GM12878 (cell line): ENCODE results near the gene CPNE6. TPM values are rescaled to one million over a fixed set of nuclear protein-coding genes. Genes with fewer than 3 reads are reported as not detected.

Experiments used
- ATAC-seq: fragments of 200-7000 bp; cut with Tn5 transposase; 3 replicates; pipeline ENCODE4 v1.9.1; 2020; ENCODE audit warnings: mild to moderate bottlenecking, moderate library complexity
- BruUV-seq: library from RNA; stranded (reverse); fragments of 400-500 nt; replicated peaks from 2 replicates; lab custom pipeline; 2021; lab: Mats Ljungman, UMichigan
- CTCF ChIA-PET: fragments of 300-600 bp; sonication (Branson Sonifier 250); formaldehyde crosslinking; extraction: SDS; loops from one replicate; lab custom pipeline; 2021; ENCODE audit warnings: inconsistent platforms; lab: Yijun Ruan, JAX
- POLR2A ChIA-PET: fragments of 350-600 bp; formaldehyde crosslinking; extraction: SDS; loops from one replicate; lab custom pipeline; 2021; ENCODE audit warnings: inconsistent platforms; lab: Charles Lee
- RAD21 ChIA-PET: fragments of 300-600 bp; sonication (Branson Sonifier 250); formaldehyde crosslinking; loops from one replicate; lab custom pipeline; 2023; ENCODE audit warnings: antibody characterized with exemption; ENCODE audit not compliant: unreplicated experiment; lab: Charles Lee
- SMC1A ChIA-PET: fragments of 300-600 bp; sonication (Branson Sonifier 250); formaldehyde crosslinking; loops from one replicate; lab custom pipeline; 2023; ENCODE audit not compliant: unreplicated experiment, uncharacterized antibody; lab: Charles Lee
- DNase-seq: peaks from one replicate; pipeline ENCODE4 v3.0.0-alpha.2; 2011; ENCODE audit warnings: low read depth, low spot score
- FAIRE-seq: peaks from 3 replicates; lab custom pipeline; 2011; peaks lifted over from hg19 to GRCh38; lab: Jason Lieb, UNC
- H2AFZ ChIP-seq: 2 replicates; pipeline ENCODE4 v1.6.0; 2011; ENCODE audit warnings: low read depth, low read length, control low read depth; ENCODE audit not compliant: control insufficient read depth
- H3K27ac ChIP-seq: 2 replicates; pipeline ENCODE4 v1.5.1; 2011; ENCODE audit warnings: control low read depth; ENCODE audit not compliant: control insufficient read depth, insufficient read depth
- H3K27me3 ChIP-seq, 2 experiments: replicated peaks in 1 of 2; 2 replicates each; pipeline versions ENCODE4 v1.6.0 to v1.6.1; 2011; ENCODE audit warnings: low read length in 1 of 2; ENCODE audit not compliant: control insufficient read depth in 2 of 2, insufficient read depth in 2 of 2
- H3K36me3 ChIP-seq, 2 experiments: 2 replicates each; pipeline ENCODE4 v1.5.1; 2011; ENCODE audit warnings: low read length in 1 of 2; ENCODE audit not compliant: control insufficient read depth in 2 of 2, insufficient read depth in 2 of 2
- H3K4me1 ChIP-seq: 2 replicates; pipeline ENCODE4 v1.6.1; 2011; ENCODE audit warnings: mild to moderate bottlenecking, low read length, moderate library complexity, mixed read lengths; ENCODE audit not compliant: control insufficient read depth, insufficient read depth
- H3K4me2 ChIP-seq: 2 replicates; pipeline ENCODE4 v1.6.0; 2011; ENCODE audit warnings: control low read depth; ENCODE audit not compliant: control insufficient read depth, insufficient read depth
- H3K4me3 ChIP-seq: fragments of 200-600 bp; sonication (generic); 2 replicates; pipeline ENCODE4 v1.5.1; 2016
- H3K79me2 ChIP-seq: 2 replicates; pipeline ENCODE4 v1.6.0; 2011; ENCODE audit warnings: low read length; ENCODE audit not compliant: control insufficient read depth, insufficient read depth
- H3K9ac ChIP-seq: 2 replicates; pipeline ENCODE4 v1.8.0; 2011; ENCODE audit warnings: low read length, control low read depth, mixed read lengths; ENCODE audit not compliant: control insufficient read depth, insufficient read depth
- H3K9me3 ChIP-seq: replicated peaks from 3 replicates; pipeline ENCODE4 v1.5.1; 2011; ENCODE audit warnings: mild to moderate bottlenecking, low read length; ENCODE audit not compliant: control insufficient read depth, insufficient read depth
- H4K20me1 ChIP-seq: 2 replicates; pipeline ENCODE4 v1.6.0; 2011; ENCODE audit not compliant: control insufficient read depth, insufficient read depth
- KLF5 ChIP-seq: fragments of 450-650 bp; IDR thresholded peaks from 2 replicates; pipeline ENCODE4 v1.6.1; 2014; ENCODE audit warnings: mild to moderate bottlenecking; ENCODE audit not compliant: partially characterized antibody
- PRDM15 ChIP-seq: fragments of 450-650 bp; formaldehyde crosslinking; IDR thresholded peaks from 2 replicates; pipeline ENCODE4 v1.4.0; 2020; ENCODE audit warnings: mild to moderate bottlenecking, moderate library complexity
- SMAD1 ChIP-seq: fragments of 450-650 bp; IDR thresholded peaks from 2 replicates; pipeline ENCODE4 v1.6.1; 2018; ENCODE audit warnings: mild to moderate bottlenecking, low read depth; ENCODE audit not compliant: partially characterized antibody
- ZBTB4 ChIP-seq: fragments of 450-650 bp; formaldehyde crosslinking; IDR thresholded peaks from 2 replicates; pipeline ENCODE4 v1.4.0; 2022; ENCODE audit warnings: mild to moderate bottlenecking, moderate library complexity
- ZNF24 ChIP-seq: fragments of 450-650 bp; IDR thresholded peaks from 2 replicates; pipeline ENCODE4 v1.6.1; 2017; ENCODE audit warnings: antibody characterized with exemption, mild to moderate bottlenecking
- WGBS: methylation state at CpG from one replicate; pipeline ENCODE4 v1.1.6; 2016; ENCODE audit warnings: low lambda C conversion rate; ENCODE audit not compliant: insufficient replicate concordance, insufficient coverage; ENCODE audit errors: missing lambda C conversion rate; 5-methylcytosine and 5-hydroxymethylcytosine counted together
- in situ Hi-C: fragments of 300-500 bp; cut with MboI; formaldehyde crosslinking; loops from 9 replicates; pipeline ENCODE4 v1.14.3; 2018; ENCODE audit warnings: mixed read lengths
- intact Hi-C: fragments of 100-400 bp; cut with micrococcal nuclease; formaldehyde crosslinking; loops from one replicate; pipeline ENCODE4 v1.14.2; 2022; ENCODE audit not compliant: unreplicated experiment
- polyA plus RNA-seq, 11 experiments: library from polyadenylated mRNA; depleted of rRNA in 4 of 11; unstranded in 6 of 11; stranded (reverse) in 5 of 11; fragments of >200 nt; fragmentation: Nextera tagmentation in 4 of 11; fragmentation: Illumina TruSeq in 1 of 11; extraction: Ambion mirVana in 4 of 11; extraction: Trizol in 1 of 11; gene quantifications; 1 replicate in 1 of 11; 2 replicates in 10 of 11; pipeline versions ENCODE4 v1.2.1 to v1.2.3, GENCODE V29; 2011 to 2016; ENCODE audit warnings: inconsistent platforms in 2 of 11, missing spikeins in 2 of 11, low read depth in 1 of 11
- total RNA-seq, 4 experiments: library from RNA; depleted of rRNA in 3 of 4; stranded (reverse); fragments of >200 nt in 3 of 4; fragmentation: Illumina TruSeq in 1 of 4; extraction: Trizol in 1 of 4; gene quantifications; 2 replicates each; pipeline versions ENCODE4 v1.2.1 to v1.2.3, GENCODE V29; 2013 to 2021

Gene CPNE6
- total and polyA plus RNA-seq, 10 of the 15 experiments (the other 5 are each of a cell fraction or from before 2014, with no cell fraction given) = 0.06 to 0.43 (median 0.18) TPM; not detected in 3

GRCh38 chr14:24096545-24097181, 25.3 kb downstream of the CPNE6 start:
- CTCF ChIA-PET = interaction anchor here (0.7 to 11.2 kb wide), 5 partner anchors 9 to 335 kb away, joined by 3 to 294 read pairs (median 55); partner anchors contain the start of gene IRF9
- ATAC-seq = no peak
- Histone ChIP-seq H4K20me1 (no peaks in the 10 kb centered on the region), H3K27ac (no peak overlapping the region), H2AFZ (no peak overlapping the region), H3K9me3 (no peaks in the 10 kb centered on the region), H3K36me3 (peaks cover 4 to 14% of the 10 kb centered on the region in 2 experiments; a peak in 3 of 4 replicates), H3K4me1 (0 out of 2 replicates have a peak, but pooled peaks cover 3% of the 10 kb centered on the region), H3K4me3 (no peak overlapping the region), H3K9ac (no peak overlapping the region), H3K79me2 (peaks cover 24% of the 10 kb centered on the region), H3K4me2 (no peak overlapping the region), H3K27me3 (no peaks in the 10 kb centered on the region)
- WGBS = 85% methylated on average over 8 of the region's 8 CpGs
- RAD21 ChIA-PET = interaction anchor here (1.5 to 9.1 kb wide), 8 partner anchors 11 to 138 kb away, joined by 3 to 153 read pairs (median 24); partner anchors contain the start of genes DCAF11, IRF9, NRL and PSME1
- intact Hi-C loops = no loop called here
- SMC1A ChIA-PET = interaction anchor here (1.8 to 9.2 kb wide), 6 partner anchors 10 to 64 kb away, joined by 4 to 195 read pairs (median 24); partner anchors contain the start of genes DCAF11, IRF9, NRL and PSME2
- POLR2A ChIA-PET = interaction anchor here (0.5 to 6.8 kb wide), 10 partner anchors 12 to 543 kb away, joined by 3 to 90 read pairs (median 5); partner anchors contain the start of genes DCAF11, FITM1, NRL and PSME2
- FAIRE-seq = no peak
- in situ Hi-C loops = no loop called here
- no TSS peak for BruUV-seq
- no peak for DNase-seq
- no peak for TF ChIP-seq ZNF24

- intact Hi-C loops = no loop called here
- TF ChIP-seq ZBTB4 (CRISPR knock-in tag) (no peak), KLF5 (no peak), SMAD1 (no peak), PRDM15 (no peak)
These were observed 27.0 kb downstream of the CPNE6 start for GRCh38 chr14:24098229-24098926.

More at GRCh38 chr14:24098229-24098926, 27.0 kb downstream of the CPNE6 start:
- POLR2A ChIA-PET = interaction anchor here (4.9 to 6.8 kb wide), 2 partner anchors 11 to 49 kb away, joined by 38 to 90 read pairs; partner anchors contain the start of genes PSME2 and RNF31
- no peak overlapping the region for H3K4me3 ChIP-seq
- no peaks in the 10 kb centered on the region for H3K9me3 ChIP-seq
- SMC1A ChIA-PET = interaction anchor here (1.8 to 9.2 kb wide), 2 partner anchors 8 to 40 kb away, joined by 4 to 195 read pairs; no protein-coding TSS in a partner anchor
- H3K27ac ChIP-seq = no peak overlapping the region
- peaks cover 7 to 14% of the 10 kb centered on the region in 2 experiments; a peak in 3 of 4 replicates for H3K36me3 ChIP-seq
- 89% methylated on average over 16 of the region's 16 CpGs for WGBS
- no peak for ATAC-seq
- CTCF ChIA-PET = interaction anchor here (0.9 to 11.2 kb wide), 3 partner anchors 7 to 41 kb away, joined by 3 to 294 read pairs (median 4); partner anchors contain the start of genes DCAF11 and NRL
- RAD21 ChIA-PET = interaction anchor here (9.1 kb wide), 1 partner anchor 9 kb away, joined by 153 read pairs; no protein-coding TSS in a partner anchor
- FAIRE-seq = no peak
- no TSS peak for BruUV-seq
- H3K9ac ChIP-seq = no peak overlapping the region
- DNase-seq = no peak
- no peak overlapping the region for H2AFZ ChIP-seq
- H3K4me2 ChIP-seq = no peak overlapping the region
- H3K27me3 ChIP-seq = no peaks in the 10 kb centered on the region
- H4K20me1 ChIP-seq = no peaks in the 10 kb centered on the region
- H3K79me2 ChIP-seq = peaks cover 24% of the 10 kb centered on the region
- H3K4me1 ChIP-seq = 0 out of 2 replicates have a peak, but pooled peaks cover 3% of the 10 kb centered on the region
- in situ Hi-C loops = no loop called here
